Neural cell (in vitro differentiated cells): ENCODE results near the gene RANBP1. TPM values are rescaled to one million over a fixed set of nuclear protein-coding genes. Genes with fewer than 3 reads are reported as not detected.

Source experiments
- H2AFZ ChIP-seq: fragments of 200-600, 300-800 bp; sonication (generic), shearing (Covaris generic); 2 replicates; pipeline ENCODE4 v1.6.0; 2014; ENCODE audit warnings: low read depth, mild to moderate bottlenecking, antibody characterized with exemption, low read length, moderate library complexity
- H3F3A ChIP-seq: fragments of 200-600 bp; shearing (Covaris generic); 2 replicates; pipeline ENCODE4 v1.6.1; 2016; ENCODE audit warnings: mild to moderate bottlenecking, moderate library complexity, mixed read lengths, antibody characterized with exemption, low read length; ENCODE audit not compliant: insufficient read depth, poor library complexity, severe bottlenecking
- H3K27ac ChIP-seq: fragments of 200-600, 300-800 bp; sonication (generic), shearing (Covaris generic); 2 replicates; pipeline ENCODE4 v1.5.1; 2014; ENCODE audit warnings: mild to moderate bottlenecking, low read length, moderate library complexity
- H3K27me3 ChIP-seq: fragments of 300-800, 200-600 bp; sonication (generic), shearing (Covaris generic); 2 replicates; pipeline ENCODE4 v1.6.0; 2014; ENCODE audit warnings: mild to moderate bottlenecking, low read depth, low read length, moderate library complexity; ENCODE audit not compliant: insufficient read depth
- H3K36me3 ChIP-seq: fragments of 300-800, 200-600 bp; sonication (generic), shearing (Covaris generic); 2 replicates; pipeline ENCODE4 v1.5.1; 2014; ENCODE audit warnings: mild to moderate bottlenecking, antibody characterized with exemption, low read length, moderate library complexity; ENCODE audit not compliant: insufficient read depth
- H3K4me2 ChIP-seq: fragments of 300-800, 200-600 bp; sonication (generic), shearing (Covaris generic); 2 replicates; pipeline ENCODE4 v1.6.0; 2014; ENCODE audit warnings: mild to moderate bottlenecking, low read length
- H3K4me3 ChIP-seq: fragments of 300-800, 200-600 bp; sonication (generic), shearing (Covaris generic); 2 replicates; pipeline ENCODE4 v1.5.1; 2014; ENCODE audit warnings: mild to moderate bottlenecking, low read length, moderate library complexity
- H3K79me2 ChIP-seq: fragments of 200-600 bp; shearing (Covaris generic); replicated peaks from 2 replicates; pipeline ENCODE4 v1.6.0; 2014; ENCODE audit warnings: mild to moderate bottlenecking, low read length, moderate library complexity; ENCODE audit not compliant: insufficient read depth
- H3K9ac ChIP-seq: fragments of 300-800, 200-600 bp; sonication (generic), shearing (Covaris generic); 2 replicates; pipeline ENCODE4 v1.6.1; 2016; ENCODE audit warnings: mild to moderate bottlenecking, low read length, mixed read lengths
- H3K9me2 ChIP-seq: fragments of 200-600 bp; shearing (Covaris generic); 2 replicates; pipeline ENCODE4 v1.6.1; 2016; ENCODE audit warnings: mild to moderate bottlenecking, low read length, mixed read lengths; ENCODE audit not compliant: insufficient read depth
- H3K9me3 ChIP-seq: fragments of 200-600, 300-800 bp; sonication (generic), shearing (Covaris generic); 2 replicates; pipeline ENCODE4 v1.6.1; 2016; ENCODE audit warnings: mild to moderate bottlenecking, mixed run types, low read length, moderate library complexity, mixed read lengths
- H4K20me1 ChIP-seq: fragments of 200-600 bp; shearing (Covaris generic); 2 replicates; pipeline ENCODE4 v1.6.1; 2016; ENCODE audit warnings: mild to moderate bottlenecking, mixed run types; ENCODE audit not compliant: insufficient read depth
- CTCF ChIP-seq: fragments of 450-650 bp; IDR thresholded peaks from 2 replicates; pipeline ENCODE4 v1.5.1; 2014; ENCODE audit warnings: antibody characterized with exemption, mild to moderate bottlenecking, moderate library complexity; ENCODE audit not compliant: poor library complexity, severe bottlenecking
- EP300 ChIP-seq: fragments of 450-650 bp; conservative IDR thresholded peaks from 2 replicates; pipeline ENCODE4 v1.6.1; 2014; ENCODE audit warnings: antibody characterized with exemption, mild to moderate bottlenecking, moderate library complexity; ENCODE audit not compliant: poor library complexity, severe bottlenecking
- EZH2 ChIP-seq: fragments of 200-600, 300-800 bp; shearing (Covaris generic), sonication (generic); IDR thresholded peaks from 2 replicates; pipeline ENCODE4 v1.6.1; 2014; ENCODE audit warnings: antibody characterized with exemption, low read length, borderline replicate concordance, mild to moderate bottlenecking; ENCODE audit not compliant: insufficient read depth, poor library complexity, severe bottlenecking
- MXI1 ChIP-seq: fragments of 450-650 bp; conservative IDR thresholded peaks from 2 replicates; pipeline ENCODE4 v1.6.1; 2014; ENCODE audit warnings: antibody characterized with exemption, mild to moderate bottlenecking; ENCODE audit not compliant: poor library complexity, severe bottlenecking
- TAF1 ChIP-seq: IDR thresholded peaks from 2 replicates; pipeline ENCODE4 v1.6.1; 2012; ENCODE audit warnings: low read depth
- polyA plus RNA-seq: library from polyadenylated mRNA; depleted of rRNA; stranded (reverse); fragments of >200 nt; gene quantifications from 2 replicates; pipeline ENCODE4 v1.2.3, GENCODE V29; 2014
- TF ChIP-seq, protein P1 (sequence below): IDR thresholded peaks from 2 replicates; pipeline ENCODE4 v1.6.1; 2012; ENCODE audit warnings: borderline replicate concordance

Gene RANBP1
- polyA plus RNA-seq, 1 donor from 2014 or later = 360 TPM

DNA sequence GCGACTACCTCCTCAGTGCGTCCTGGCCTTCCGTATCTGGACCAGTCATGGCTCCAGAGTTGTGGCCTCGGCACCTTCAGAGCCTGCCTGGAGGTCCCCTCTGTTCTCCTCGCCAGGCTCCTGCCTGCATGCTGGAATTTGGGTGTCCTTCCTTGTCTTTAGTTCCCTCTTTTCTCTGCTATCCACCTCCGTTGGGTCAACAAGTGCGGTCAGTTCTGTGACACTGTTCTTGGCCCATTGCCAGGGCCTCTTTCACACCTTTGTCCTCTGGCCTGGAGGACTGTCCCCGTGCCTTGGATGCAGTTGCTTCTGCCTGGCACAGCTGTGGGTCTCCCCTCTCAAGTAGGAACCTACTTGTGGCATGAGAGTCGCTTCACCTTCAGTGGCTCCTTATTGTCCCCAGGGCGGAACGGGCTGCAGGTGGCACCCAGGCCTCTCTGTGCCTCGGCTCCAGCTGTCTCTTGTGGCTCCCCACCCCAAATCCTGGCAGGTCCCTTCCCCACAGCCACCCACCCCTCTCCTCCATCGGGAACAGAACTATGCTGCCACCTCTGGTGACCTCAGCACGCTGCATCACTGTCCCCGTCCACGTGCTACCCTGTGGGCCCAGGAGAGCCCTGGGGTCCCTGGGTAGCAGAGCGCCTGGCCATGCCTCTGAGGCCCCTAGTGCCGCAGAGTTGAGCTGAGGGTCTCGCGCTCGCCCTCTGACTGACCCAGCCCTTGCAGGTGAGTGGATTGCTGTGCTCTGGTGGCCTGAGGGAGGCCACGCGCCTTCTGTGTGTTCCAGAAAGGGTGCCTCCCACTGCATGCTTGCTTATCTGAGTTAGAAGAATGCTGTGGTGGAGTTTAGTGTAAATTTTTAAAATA lies 31.1 kb upstream of the RANBP1 start:
- Histone ChIP-seq H3K4me2 (no peak overlapping the region), H3K9ac (no peak overlapping the region), H3K9me2 (no peaks in the 10 kb centered on the region), H2AFZ (no peak overlapping the region), H3K9me3 (no peaks in the 10 kb centered on the region), H4K20me1 (peaks cover 23% of the 10 kb centered on the region), H3K79me2 (peaks cover 58% of the 10 kb centered on the region), H3K4me3 (peak overlapping the region; percentile 23), H3K27ac (no peak overlapping the region), H3F3A (no peaks in the 10 kb centered on the region), H3K36me3 (peaks cover 3% of the 10 kb centered on the region), H3K27me3 (no peaks in the 10 kb centered on the region)
- TF ChIP-seq EZH2 (no peak), CTCF (peak; percentile 48)

DNA sequence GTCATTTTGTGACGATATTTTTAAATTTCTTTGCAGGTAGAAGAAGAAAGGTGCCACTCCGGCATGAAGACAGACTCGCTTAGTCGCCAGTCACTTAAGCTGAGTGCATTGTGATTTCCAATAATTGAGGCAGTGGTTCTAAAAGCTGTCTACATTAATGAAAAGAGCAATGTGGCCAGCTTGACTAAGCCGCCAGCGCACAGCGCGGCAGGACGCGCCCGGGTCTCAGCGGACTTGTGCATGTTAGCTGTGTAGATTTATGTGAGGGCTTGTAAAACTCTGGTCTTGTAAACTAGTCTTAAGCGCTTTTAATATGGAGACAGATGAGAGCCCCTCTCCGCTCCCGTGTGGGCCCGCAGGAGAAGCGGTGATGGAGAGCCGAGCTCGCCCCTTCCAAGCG lies 30.3 kb upstream of the RANBP1 start:
- no peaks in the 10 kb centered on the region for H3K9me2 ChIP-seq
- H3K9me3 ChIP-seq = no peaks in the 10 kb centered on the region
- H3K36me3 ChIP-seq = peaks cover 3% of the 10 kb centered on the region
- H3K4me3 ChIP-seq = no peak overlapping the region
- H3K27ac ChIP-seq = no peak overlapping the region
- no peaks in the 10 kb centered on the region for H3K27me3 ChIP-seq
- peaks cover 56% of the 10 kb centered on the region for H3K79me2 ChIP-seq
- no peak overlapping the region for H3K4me2 ChIP-seq
- H2AFZ ChIP-seq = no peak overlapping the region
- H3K9ac ChIP-seq = no peak overlapping the region
- TF ChIP-seq EP300 (no peak), MXI1 (no peak), TAF1 (no peak)
- TF ChIP-seq, protein P1, sequence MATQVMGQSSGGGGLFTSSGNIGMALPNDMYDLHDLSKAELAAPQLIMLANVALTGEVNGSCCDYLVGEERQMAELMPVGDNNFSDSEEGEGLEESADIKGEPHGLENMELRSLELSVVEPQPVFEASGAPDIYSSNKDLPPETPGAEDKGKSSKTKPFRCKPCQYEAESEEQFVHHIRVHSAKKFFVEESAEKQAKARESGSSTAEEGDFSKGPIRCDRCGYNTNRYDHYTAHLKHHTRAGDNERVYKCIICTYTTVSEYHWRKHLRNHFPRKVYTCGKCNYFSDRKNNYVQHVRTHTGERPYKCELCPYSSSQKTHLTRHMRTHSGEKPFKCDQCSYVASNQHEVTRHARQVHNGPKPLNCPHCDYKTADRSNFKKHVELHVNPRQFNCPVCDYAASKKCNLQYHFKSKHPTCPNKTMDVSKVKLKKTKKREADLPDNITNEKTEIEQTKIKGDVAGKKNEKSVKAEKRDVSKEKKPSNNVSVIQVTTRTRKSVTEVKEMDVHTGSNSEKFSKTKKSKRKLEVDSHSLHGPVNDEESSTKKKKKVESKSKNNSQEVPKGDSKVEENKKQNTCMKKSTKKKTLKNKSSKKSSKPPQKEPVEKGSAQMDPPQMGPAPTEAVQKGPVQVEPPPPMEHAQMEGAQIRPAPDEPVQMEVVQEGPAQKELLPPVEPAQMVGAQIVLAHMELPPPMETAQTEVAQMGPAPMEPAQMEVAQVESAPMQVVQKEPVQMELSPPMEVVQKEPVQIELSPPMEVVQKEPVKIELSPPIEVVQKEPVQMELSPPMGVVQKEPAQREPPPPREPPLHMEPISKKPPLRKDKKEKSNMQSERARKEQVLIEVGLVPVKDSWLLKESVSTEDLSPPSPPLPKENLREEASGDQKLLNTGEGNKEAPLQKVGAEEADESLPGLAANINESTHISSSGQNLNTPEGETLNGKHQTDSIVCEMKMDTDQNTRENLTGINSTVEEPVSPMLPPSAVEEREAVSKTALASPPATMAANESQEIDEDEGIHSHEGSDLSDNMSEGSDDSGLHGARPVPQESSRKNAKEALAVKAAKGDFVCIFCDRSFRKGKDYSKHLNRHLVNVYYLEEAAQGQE = no peak
- peaks cover 23% of the 10 kb centered on the region for H4K20me1 ChIP-seq
- no peaks in the 10 kb centered on the region for H3F3A ChIP-seq

- Histone ChIP-seq H3K4me3 (no peak overlapping the region), H4K20me1 (peaks cover 23% of the 10 kb centered on the region), H3K79me2 (peaks cover 51% of the 10 kb centered on the region), H3K9ac (no peak overlapping the region), H3K27ac (no peak overlapping the region), H3K4me2 (no peak overlapping the region), H3K27me3 (no peaks in the 10 kb centered on the region), H3K36me3 (peaks cover 3% of the 10 kb centered on the region), H2AFZ (no peak overlapping the region), H3F3A (no peaks in the 10 kb centered on the region), H3K9me3 (no peaks in the 10 kb centered on the region), H3K9me2 (no peaks in the 10 kb centered on the region)
- TF ChIP-seq CTCF = no peak
These were observed 29.8 kb upstream of the RANBP1 start for GRCh38 chr22:20086101-20086599.
